HepG2 (cell line): ENCODE data around the gene NPHS1. TPM values are rescaled to one million over a fixed set of nuclear protein-coding genes. Genes with fewer than 3 reads are reported as not detected.
A peak's percentile ranks its signal among the peaks of the same experiment; 100 is the strongest.

ENCODE experiments used
- ATF1 ChIP-seq: IDR thresholded peaks from 2 replicates; pipeline ENCODE4 v1.6.1; 2016; ENCODE audit warnings: mild to moderate bottlenecking, control low read depth
- FOSL2 ChIP-seq: sonication (generic); formaldehyde crosslinking; IDR thresholded peaks from 2 replicates; pipeline ENCODE4 v1.4.0; 2020; ENCODE audit warnings: missing genetic modification reagents
- LRRFIP1 ChIP-seq: sonication (generic); formaldehyde crosslinking; conservative IDR thresholded peaks from 2 replicates; pipeline ENCODE4 v1.4.0; 2020; ENCODE audit warnings: missing genetic modification reagents
- MBD4 ChIP-seq: IDR thresholded peaks from 2 replicates; pipeline ENCODE4 v1.6.1; 2012; ENCODE audit warnings: low read length, inconsistent platforms, borderline replicate concordance
- MED8 ChIP-seq: sonication (generic); formaldehyde crosslinking; IDR thresholded peaks from 2 replicates; pipeline ENCODE4 v1.8.1; 2023; ENCODE audit warnings: mild to moderate bottlenecking, missing genetic modification reagents; ENCODE audit not compliant: insufficient replicate concordance
- MXI1 ChIP-seq: IDR thresholded peaks from 3 replicates; pipeline ENCODE4 v1.6.1; 2012; ENCODE audit warnings: low read depth, low read length, inconsistent platforms, borderline replicate concordance
- RFXANK ChIP-seq: IDR thresholded peaks from 2 replicates; pipeline ENCODE4 v1.6.1; 2016
- SMC3 ChIP-seq: IDR thresholded peaks from 2 replicates; pipeline ENCODE4 v1.6.1; 2011; ENCODE audit warnings: low read length, improper control_type of control experiment
- SRSF1 ChIP-seq: fragments of 200-400 bp; formaldehyde crosslinking; optimal IDR thresholded peaks from 2 replicates; pipeline ENCODE3; 2017; ENCODE audit warnings: mild to moderate bottlenecking, low read depth, low read length, moderate library complexity
- TBX3 ChIP-seq: fragments of 450-650 bp; IDR thresholded peaks from 2 replicates; pipeline ENCODE4 v1.6.1; 2017; ENCODE audit warnings: antibody characterized with exemption, mild to moderate bottlenecking, inconsistent platforms, borderline replicate concordance
- ZBTB3 ChIP-seq: sonication (generic); formaldehyde crosslinking; IDR thresholded peaks from 2 replicates; pipeline ENCODE4 v1.4.0; 2020; ENCODE audit warnings: low read depth, mild to moderate bottlenecking, moderate library complexity, missing genetic modification reagents, borderline replicate concordance
- ZBTB38 ChIP-seq: sonication (generic); formaldehyde crosslinking; IDR thresholded peaks from 2 replicates; pipeline ENCODE4 v1.5.1; 2020; ENCODE audit warnings: mild to moderate bottlenecking, missing genetic modification reagents
- ZFP36 ChIP-seq: fragments of 150-350 bp; IDR thresholded peaks from 2 replicates; pipeline ENCODE4 v1.6.1; 2018; ENCODE audit warnings: borderline replicate concordance, low read length, low read depth; ENCODE audit not compliant: partially characterized antibody
- ZNF234 ChIP-seq: sonication (generic); formaldehyde crosslinking; conservative IDR thresholded peaks from 2 replicates; pipeline ENCODE4 v1.5.1; 2020; ENCODE audit warnings: mild to moderate bottlenecking, missing genetic modification reagents
- ZNF30 ChIP-seq: sonication (generic); formaldehyde crosslinking; IDR thresholded peaks from 2 replicates; pipeline ENCODE4 v1.5.0; 2020; ENCODE audit warnings: mild to moderate bottlenecking, missing genetic modification reagents
- ZNF331 ChIP-seq: sonication (generic); formaldehyde crosslinking; IDR thresholded peaks from 2 replicates; pipeline ENCODE4 v1.4.0; 2020; ENCODE audit warnings: missing genetic modification reagents
- ZNF547 ChIP-seq: sonication (generic); formaldehyde crosslinking; IDR thresholded peaks from 2 replicates; pipeline ENCODE4 v1.5.1; 2020; ENCODE audit warnings: mild to moderate bottlenecking, missing genetic modification reagents
- ZNF550 ChIP-seq: sonication (generic); formaldehyde crosslinking; IDR thresholded peaks from 2 replicates; pipeline ENCODE4 v1.4.0; 2020; ENCODE audit warnings: mild to moderate bottlenecking, missing genetic modification reagents, borderline replicate concordance
- ZNF660 ChIP-seq: sonication (generic); formaldehyde crosslinking; IDR thresholded peaks from 2 replicates; pipeline ENCODE4 v1.5.1; 2020; ENCODE audit warnings: mild to moderate bottlenecking, low read depth, missing genetic modification reagents, borderline replicate concordance
- ZSCAN20 ChIP-seq: sonication (generic); formaldehyde crosslinking; IDR thresholded peaks from 2 replicates; pipeline ENCODE4 v1.4.0; 2020; ENCODE audit warnings: missing genetic modification reagents, mild to moderate bottlenecking, borderline replicate concordance
- polyA plus RNA-seq, 8 experiments: library from polyadenylated mRNA; depleted of rRNA in 3 of 8; stranded (reverse) in 7 of 8; unstranded in 1 of 8; fragments of >200 nt; fragmentation: Illumina TruSeq in 4 of 8; extraction: Trizol in 4 of 8; gene quantifications; 2 replicates each; pipeline versions ENCODE4 v1.2.1 to v1.2.3, GENCODE V29; 2011 to 2016; ENCODE audit warnings: low read depth in 4 of 8, missing spikeins in 1 of 8, mixed read lengths in 1 of 8; ENCODE audit not compliant: insufficient read depth in 1 of 8
- total RNA-seq, 5 experiments: library from RNA; depleted of rRNA; stranded (reverse); fragments of >200 nt; fragmentation: Illumina TruSeq; extraction: Trizol; gene quantifications; 2 replicates each; pipeline ENCODE4 v1.2.3, GENCODE V29; 2016; ENCODE audit warnings: low read depth in 1 of 5
- TF ChIP-seq, protein P1 (sequence below): sonication (generic); formaldehyde crosslinking; IDR thresholded peaks from 2 replicates; pipeline ENCODE4 v1.8.1; 2023; ENCODE audit warnings: missing genetic modification reagents, inconsistent platforms, borderline replicate concordance
- TF ChIP-seq, protein P2 (sequence below): sonication (generic); formaldehyde crosslinking; IDR thresholded peaks from 2 replicates; pipeline ENCODE4 v1.9.0; 2022; ENCODE audit warnings: missing genetic modification reagents, mild to moderate bottlenecking, borderline replicate concordance
- TF ChIP-seq, protein P3 (sequence below): sonication (generic); formaldehyde crosslinking; IDR thresholded peaks from 2 replicates; pipeline ENCODE4 v1.5.0; 2020; ENCODE audit warnings: mild to moderate bottlenecking, missing genetic modification reagents

Gene NPHS1
- total and polyA plus RNA-seq, 2 of the 13 experiments (the other 11 are each of a cell fraction or from before 2014, with no cell fraction given) = not detected

- 0 out of 2 replicates have a peak, but pooled peaks have one; percentile 4 for TF ChIP-seq SMC3
- TF ChIP-seq MED8 (CRISPR knock-in tag) = no peak
- peak; percentile 96 for TF ChIP-seq LRRFIP1 (CRISPR knock-in tag)
- TF ChIP-seq ZSCAN20 (CRISPR knock-in tag) = no peak
- peak; percentile 78 for TF ChIP-seq FOSL2 (CRISPR knock-in tag)
- TF ChIP-seq ATF1 = no peak
- TF ChIP-seq ZFP36 = no peak
- TF ChIP-seq ZNF547 (CRISPR knock-in tag) = peak; percentile 85; the same call in 1 of the 2 replicates
- no peak for TF ChIP-seq ZNF234
- peak; percentile 93 for TF ChIP-seq ZNF30 (CRISPR knock-in tag)
- peak; percentile 80; the same call in 1 of the 2 replicates for TF ChIP-seq ZNF660 (CRISPR knock-in tag)
- TF ChIP-seq, protein P1, sequence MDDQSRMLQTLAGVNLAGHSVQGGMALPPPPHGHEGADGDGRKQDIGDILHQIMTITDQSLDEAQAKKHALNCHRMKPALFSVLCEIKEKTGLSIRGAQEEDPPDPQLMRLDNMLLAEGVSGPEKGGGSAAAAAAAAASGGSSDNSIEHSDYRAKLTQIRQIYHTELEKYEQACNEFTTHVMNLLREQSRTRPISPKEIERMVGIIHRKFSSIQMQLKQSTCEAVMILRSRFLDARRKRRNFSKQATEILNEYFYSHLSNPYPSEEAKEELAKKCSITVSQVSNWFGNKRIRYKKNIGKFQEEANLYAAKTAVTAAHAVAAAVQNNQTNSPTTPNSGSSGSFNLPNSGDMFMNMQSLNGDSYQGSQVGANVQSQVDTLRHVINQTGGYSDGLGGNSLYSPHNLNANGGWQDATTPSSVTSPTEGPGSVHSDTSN (CRISPR knock-in tag) = peak; percentile 67; the same call in 1 of the 2 replicates
- peak; percentile 95 for TF ChIP-seq MXI1
- no peak for TF ChIP-seq SRSF1
- peak; percentile 97 for TF ChIP-seq ZNF331 (CRISPR knock-in tag)
- no peak for TF ChIP-seq TBX3
- TF ChIP-seq, protein P2, sequence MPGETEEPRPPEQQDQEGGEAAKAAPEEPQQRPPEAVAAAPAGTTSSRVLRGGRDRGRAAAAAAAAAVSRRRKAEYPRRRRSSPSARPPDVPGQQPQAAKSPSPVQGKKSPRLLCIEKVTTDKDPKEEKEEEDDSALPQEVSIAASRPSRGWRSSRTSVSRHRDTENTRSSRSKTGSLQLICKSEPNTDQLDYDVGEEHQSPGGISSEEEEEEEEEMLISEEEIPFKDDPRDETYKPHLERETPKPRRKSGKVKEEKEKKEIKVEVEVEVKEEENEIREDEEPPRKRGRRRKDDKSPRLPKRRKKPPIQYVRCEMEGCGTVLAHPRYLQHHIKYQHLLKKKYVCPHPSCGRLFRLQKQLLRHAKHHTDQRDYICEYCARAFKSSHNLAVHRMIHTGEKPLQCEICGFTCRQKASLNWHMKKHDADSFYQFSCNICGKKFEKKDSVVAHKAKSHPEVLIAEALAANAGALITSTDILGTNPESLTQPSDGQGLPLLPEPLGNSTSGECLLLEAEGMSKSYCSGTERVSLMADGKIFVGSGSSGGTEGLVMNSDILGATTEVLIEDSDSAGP (CRISPR knock-in tag) = peak; percentile 70
- no peak for TF ChIP-seq ZNF550 (CRISPR knock-in tag)
- TF ChIP-seq, protein P3, sequence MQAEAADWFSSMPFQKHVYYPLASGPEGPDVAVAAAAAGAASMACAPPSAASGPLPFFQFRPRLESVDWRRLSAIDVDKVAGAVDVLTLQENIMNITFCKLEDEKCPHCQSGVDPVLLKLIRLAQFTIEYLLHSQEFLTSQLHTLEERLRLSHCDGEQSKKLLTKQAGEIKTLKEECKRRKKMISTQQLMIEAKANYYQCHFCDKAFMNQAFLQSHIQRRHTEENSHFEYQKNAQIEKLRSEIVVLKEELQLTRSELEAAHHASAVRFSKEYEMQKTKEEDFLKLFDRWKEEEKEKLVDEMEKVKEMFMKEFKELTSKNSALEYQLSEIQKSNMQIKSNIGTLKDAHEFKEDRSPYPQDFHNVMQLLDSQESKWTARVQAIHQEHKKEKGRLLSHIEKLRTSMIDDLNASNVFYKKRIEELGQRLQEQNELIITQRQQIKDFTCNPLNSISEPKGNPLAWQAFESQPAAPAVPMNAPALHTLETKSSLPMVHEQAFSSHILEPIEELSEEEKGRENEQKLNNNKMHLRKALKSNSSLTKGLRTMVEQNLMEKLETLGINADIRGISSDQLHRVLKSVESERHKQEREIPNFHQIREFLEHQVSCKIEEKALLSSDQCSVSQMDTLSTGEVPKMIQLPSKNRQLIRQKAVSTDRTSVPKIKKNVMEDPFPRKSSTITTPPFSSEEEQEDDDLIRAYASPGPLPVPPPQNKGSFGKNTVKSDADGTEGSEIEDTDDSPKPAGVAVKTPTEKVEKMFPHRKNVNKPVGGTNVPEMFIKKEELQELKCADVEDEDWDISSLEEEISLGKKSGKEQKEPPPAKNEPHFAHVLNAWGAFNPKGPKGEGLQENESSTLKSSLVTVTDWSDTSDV (CRISPR knock-in tag) = peak; percentile 90; the same call in 1 of the 2 replicates
- TF ChIP-seq MBD4 = no peak
- TF ChIP-seq ZBTB3 (CRISPR knock-in tag) = no peak
- TF ChIP-seq RFXANK (CRISPR knock-in tag) = peak; percentile 84; the same call in 1 of the 2 replicates
- peak; percentile 72 for TF ChIP-seq ZBTB38 (CRISPR knock-in tag)
Observed at GRCh38 chr19:35828692-35829301, 23.5 kb downstream of the NPHS1 start (continued).
